DMS53 treated with DMSO at 0.1 percent for 48 hours (cell line): ENCODE measurements around the gene HAO2.
A peak's percentile ranks its signal among the peaks of the same experiment; 100 is the strongest.
"Not testable (repeated sequence)": the region's sequence is repeated elsewhere in the genome, so short reads cannot be mapped to it uniquely, and the experiment has no call there.

Source experiments
- DNase-seq: peaks from one replicate; lab custom pipeline; 2025; ENCODE audit not compliant: unreplicated experiment; lab: John Stamatoyannopoulos, UW

HAO2 gene

DNA sequence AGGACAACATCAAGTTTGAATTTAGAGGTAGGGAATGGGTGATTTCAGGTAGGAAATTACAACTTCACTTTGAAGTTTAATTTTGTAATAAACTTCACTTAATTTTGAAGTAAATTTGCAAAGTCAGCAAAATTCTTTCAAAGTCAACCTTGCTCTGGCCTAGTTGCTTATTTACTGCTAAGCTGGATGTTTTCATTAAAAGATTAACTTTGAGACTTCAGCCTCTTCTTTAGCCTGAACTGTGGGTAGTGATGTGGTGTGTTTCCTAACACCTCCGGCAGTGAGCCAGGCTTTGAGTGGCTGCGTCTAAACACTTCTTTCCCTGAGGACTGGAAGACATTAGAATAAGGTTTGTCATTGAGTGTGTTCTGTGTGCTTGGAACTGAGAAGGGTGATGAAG is at the start of gene HAO2:
TSS of gene HAO2 (plus strand) at position 232 of the 400 bp plus-strand sequence. CDS start 12,301 bp downstream, outside the sequence.
- no peak for DNase-seq

DNA sequence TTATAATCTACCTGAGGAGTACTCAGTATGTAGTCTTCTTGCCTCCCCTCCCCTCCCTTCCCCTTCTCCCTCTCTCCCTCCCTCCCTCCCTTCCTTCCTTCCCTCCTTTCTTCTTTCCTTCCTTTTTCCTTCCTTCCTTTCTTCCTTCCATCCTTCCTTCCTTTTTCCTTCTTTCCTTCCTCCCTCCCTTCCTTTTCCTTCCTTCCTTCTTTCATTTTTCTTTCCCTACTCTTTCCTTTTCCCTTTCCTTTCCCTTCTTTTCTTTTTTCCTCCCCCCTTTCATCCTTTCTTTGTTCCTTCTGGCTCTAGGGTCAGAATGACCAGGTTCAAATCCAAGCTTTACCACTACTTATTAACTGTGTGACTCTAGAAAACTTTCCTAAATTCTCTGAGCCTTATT is 48.5 kb upstream of the HAO2 start:
- DNase-seq, result no peak

DNA sequence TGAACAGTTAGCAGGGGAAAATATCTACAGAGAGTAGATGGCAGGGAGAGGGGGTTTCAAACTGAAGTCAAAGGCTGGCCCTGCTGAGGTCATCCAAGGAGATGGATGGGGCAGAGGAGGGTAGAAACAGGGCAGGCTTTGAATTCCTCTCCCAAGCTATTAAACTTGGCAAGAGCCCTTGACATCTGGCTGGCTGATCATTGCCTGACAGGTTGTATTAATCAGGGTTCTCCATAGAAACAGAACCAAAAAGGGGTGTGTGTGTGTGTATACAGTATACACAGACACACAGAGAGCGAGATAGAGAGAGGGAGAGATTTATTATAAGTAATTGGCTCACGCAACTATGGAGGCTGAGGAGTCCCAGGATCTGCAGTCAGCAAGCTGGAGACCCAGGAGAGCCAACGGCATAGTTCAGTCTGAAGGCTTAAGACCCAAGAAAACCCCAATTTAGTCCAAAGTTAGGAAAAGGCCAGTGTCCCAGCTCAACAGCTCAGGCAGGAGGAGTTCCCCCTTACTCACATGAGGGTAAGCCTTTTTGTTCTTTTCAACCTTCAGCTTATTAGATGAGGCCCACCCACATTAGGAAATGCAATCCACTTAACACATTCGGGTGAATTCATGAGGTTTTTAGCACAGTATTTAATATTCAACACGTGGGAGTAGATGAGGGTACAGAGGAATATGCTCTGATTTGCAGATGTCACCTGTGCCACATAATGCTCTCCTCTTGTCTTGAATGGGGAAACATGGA is 46.7 kb upstream of the HAO2 start:
- DNase-seq, result no peak

DNA sequence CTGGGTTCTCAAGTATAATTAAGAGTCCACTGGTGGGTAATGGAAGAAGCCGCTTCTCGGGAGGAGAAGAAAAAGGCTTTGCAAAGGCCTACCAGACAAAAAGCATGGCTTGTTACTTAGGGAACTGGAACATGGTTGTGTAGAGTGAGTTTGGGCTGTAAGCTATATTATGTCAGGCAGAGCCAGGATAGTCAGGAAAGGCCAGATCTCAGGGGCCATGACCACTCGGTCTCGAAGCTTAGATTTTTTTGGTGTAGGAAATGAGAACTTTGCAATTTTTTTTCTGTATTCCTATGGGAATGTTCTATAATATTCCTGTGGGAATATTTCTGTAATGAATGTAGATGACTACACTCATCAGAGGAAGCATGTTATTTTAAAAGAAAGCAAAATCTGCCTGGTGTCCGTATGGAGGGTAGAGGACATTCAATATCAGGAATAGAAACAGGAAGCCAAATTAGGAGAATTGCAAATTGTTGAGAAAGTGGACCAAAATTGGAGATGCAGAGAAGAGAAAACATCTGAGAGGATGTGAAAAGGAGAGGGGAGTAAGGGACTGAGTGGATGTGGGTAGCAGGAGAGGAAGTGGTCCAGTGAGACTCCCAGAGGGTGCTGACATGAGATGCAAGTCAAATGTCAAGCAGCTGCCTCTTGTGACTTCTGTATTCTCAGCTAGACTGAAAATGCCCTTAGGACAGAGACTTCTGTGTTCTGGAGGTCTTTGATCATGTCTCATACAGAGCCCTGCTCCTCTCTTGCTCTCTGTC is 45.2 kb upstream of the HAO2 start:
- no peak for DNase-seq

DNA sequence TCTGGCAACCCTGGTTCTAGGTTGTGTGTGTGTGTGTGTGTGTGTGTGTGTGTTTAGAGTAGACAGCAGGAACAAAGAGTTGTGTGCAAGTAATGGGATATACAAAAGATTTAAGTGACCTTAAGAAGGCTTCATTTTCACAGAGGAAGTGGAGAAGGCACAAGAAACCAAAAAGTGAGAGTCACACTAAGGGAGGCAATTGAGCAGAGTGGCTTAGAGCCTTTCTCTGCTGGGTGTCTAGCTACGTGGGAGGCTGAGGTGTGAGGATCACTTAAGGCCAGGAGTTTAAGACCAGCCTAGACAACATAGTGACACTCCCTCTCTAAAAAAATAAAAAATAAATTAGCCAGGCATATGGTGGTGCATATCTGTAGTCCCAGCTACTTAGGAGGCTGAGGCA is 44.4 kb upstream of the HAO2 start:
- DNase-seq, result no peak

DNA sequence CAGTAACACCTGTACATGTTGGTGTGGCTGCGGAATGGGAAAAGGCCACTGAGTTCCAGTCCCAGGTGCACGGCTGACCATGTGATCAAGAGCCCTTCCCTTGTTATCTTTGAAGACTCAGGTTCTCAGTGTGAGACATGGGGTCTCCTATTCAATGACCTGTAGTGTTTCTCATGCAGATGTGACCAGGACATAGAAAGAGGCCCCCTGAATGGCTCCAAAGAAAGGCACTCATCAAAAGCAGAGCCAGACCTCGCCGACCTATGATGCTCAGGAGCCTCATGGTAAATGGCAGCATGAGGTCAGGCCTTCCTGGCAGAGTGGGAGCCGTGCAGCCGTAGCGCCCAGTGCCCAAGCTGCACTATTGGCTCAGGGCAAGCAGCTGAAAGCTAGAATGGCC is 42.3 kb upstream of the HAO2 start:
- DNase-seq, result no peak

DNA sequence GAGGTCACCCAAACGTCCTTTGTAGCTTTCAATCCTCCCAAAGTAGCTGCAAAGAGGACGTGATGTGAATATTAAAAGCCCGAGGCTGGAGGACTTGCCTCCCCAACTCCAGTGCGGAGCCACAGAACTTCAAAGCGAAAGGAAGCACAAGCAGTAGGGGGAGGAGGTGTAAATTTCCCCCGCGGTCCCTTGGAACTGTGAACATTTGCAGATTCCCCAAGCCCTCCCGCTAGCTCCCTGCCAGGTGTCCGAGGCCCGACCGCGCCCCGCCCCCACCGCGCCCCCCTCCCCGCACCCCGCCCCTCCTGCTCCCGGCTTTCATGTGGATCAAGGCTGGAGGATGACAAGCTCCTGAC is 41.5 kb upstream of the HAO2 start:
- DNase-seq, result no peak

DNA sequence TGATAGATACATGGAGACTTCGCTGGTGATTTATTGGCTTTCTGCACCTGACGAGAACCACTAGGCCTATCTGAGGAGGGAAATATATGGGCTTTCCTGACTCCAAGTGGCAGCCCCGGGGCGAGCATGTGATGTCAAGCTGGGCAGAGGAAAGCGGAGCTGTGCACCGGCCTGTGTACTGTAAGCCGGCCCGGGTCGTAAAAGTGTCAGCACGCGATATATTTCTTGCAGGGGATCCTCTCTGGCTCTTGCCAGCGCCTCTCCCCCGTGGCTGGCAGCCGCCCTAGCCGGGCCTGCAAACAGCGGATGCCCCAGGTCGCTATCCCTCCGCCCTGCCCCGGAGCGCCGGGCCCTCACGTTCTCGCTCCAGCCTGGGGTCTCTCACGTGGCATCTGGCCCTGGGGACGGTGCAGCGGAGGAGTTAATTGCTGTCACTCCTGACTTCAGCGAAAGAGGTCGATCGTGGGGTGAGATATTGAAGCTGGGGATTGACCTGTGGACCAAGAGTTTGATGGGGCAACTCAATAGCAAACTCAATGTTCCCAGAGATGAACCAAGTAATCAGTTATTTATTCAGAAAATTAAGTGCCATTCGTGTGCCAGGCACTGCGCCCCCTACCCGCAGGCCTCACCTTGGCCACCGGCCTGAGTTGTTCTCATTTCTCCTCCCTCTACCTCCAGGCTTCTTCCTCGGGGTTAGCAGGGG is 41.0 kb upstream of the HAO2 start:
- peak; percentile 9 for DNase-seq

DNA sequence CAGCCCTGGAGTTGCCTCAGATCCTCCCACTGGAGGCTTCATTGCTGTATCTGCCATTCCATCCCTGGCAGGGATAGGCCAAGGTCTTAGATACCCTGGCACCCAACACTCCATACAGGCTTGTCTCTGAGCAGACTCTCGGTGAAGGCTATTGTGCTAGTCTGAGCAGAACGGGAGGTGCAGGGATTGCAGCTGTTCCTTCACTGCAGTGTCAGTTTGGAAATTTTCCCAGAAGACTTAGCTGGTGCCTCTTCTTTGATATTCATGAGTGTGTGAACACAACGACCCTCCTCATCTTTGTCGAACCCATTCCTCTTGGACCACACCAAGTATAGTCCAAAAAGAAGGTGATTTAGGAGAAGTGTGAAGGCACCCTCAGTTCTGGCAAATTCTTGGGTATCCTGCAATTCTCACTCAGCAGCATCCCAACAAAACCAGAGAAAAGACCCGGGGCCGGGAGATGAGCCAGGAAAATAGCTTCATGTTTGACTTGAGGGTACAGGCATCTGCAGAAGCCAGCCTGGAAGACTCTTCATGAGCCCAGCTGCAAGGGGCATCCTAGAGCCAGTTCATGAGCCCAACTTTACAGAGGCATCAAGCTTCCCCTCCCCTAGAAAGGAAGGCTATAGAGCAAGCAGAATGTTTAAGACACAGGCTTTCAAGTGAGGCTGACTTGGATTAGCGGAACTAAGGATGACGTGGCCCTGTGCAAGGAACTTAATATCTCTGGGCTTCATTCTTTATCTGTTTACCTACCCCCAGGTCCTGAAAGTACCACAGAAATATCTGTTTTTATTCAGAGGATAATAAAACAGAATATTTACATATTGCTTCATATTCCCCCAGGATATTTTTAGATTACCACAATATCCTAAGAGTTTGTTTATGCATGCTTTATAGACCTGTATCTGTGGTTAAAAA is 38.8 kb upstream of the HAO2 start:
- DNase-seq, result no peak

DNA sequence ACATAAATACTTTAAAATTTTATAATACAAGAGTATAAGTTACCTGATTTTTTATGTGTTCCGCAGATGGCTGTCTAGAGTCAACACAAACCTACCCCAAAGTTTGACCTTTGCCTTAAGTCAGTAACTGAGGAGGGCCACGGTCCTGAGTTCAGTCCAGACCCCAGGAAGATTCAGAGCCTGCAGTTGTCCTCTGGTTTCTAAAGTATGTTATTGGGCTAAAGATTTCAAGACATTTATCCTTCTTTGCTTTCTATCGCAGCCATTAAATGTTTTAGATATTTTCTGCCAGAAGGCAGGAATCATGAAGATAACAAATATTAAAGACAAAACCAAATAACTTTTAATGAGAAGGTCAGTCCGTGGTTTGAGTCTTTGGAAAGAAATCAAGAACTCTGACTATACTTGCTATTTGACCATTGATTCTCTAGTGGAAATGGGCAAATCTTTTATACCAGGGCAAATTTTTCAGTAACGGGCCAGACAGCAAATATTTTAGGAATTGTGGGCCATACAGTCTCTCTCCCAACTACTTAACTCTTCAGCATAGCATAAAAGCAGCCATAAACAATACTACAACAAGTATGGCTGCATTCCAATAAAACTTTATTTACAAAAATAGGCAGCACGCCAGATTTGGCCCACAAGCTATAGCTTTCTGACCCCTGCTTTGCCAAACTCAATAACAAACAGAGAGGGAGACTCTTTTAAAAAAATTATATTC is 38.0 kb upstream of the HAO2 start:
- no peak for DNase-seq

DNA sequence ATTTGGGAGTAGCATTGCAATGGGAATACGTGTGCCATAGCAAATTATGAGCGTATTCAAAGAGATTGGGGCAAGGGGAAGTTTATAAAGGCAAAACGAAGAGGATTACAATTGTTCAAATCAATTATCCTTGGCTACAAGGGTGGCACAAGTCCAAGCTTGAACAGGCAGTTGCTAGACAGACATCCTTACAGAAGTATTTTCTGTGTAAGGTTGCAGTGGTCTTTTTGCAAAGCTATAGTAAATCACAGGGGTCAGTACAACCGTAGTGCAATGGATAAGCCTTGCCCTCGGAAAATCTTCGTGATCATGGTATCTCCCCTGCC is 37.4 kb upstream of the HAO2 start:
- no peak for DNase-seq

DNA sequence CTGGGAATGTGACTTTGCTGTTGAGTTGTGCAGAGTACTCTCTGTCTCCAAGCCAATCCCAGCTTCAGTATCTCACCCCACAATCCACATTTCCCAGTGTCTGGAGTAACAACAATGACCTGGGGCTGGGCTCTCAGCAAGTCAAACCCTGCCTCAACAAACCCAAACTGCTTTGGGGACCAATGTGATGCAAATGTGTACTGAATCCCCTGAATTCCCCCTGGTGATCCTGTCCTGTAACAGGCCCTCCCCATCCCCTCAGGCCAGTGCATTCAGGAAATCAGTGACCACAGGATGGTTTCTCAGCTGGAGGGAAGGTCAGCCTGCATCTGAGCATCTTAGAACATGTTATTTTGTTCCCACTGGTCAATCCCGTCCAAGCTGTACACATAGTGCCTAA is 36.7 kb upstream of the HAO2 start:
- no peak for DNase-seq

DNA sequence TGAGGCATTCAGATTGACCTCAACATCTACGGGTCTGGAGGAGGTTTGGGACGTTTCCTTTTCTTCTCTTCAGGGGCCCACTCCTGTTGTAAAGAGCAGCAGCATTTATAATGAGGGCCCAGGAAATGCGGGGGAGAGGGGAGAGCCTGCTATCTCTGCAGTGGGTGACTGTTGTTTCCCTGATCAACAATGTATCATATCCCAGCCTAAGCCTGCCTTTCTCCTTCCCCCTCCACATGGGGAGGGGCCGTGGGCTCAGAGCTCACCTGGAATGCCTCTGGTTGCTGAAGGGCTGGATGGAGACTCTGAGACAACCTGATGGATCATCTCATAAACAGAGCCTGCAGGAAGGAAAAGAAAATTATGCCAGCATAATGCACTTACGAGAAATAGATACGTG is 36.0 kb upstream of the HAO2 start:
- no peak for DNase-seq

DNA sequence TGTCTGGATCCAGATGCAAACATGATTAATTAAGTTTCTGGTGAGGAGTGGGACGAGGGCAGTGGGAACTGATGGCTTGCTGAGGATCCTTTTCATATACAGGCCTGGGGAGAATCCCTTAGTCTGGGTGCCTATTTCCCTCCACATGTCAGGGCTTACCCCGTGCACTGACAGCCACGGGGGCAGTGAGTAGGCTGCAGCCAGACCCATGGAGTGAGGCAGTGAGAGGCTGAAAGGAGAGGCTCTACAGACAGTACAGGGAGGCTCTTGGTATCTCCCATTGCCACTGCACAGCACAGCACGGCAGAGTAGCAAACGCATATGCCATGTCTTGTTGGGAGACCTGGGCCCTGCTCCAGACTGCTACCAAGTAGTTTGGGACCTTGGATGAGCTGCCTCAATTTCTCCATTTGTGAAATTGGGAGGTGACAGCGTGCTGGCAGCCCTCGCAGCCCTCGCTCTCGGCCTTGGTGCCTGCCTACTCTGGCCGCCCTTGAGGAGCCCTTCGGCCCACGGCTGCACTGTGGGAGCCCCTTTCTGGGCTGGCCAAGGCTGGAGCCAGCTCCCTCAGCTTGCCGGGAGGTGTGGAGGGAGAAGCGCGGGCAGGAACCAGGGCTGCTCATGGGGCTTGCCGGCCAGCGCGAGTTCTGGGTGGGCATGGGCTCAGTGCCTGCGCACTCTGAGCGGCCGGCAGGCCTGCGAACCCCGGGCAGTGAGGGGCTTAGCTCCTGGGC is 35.3 kb upstream of the HAO2 start:
- DNase-seq, result no peak

DNA sequence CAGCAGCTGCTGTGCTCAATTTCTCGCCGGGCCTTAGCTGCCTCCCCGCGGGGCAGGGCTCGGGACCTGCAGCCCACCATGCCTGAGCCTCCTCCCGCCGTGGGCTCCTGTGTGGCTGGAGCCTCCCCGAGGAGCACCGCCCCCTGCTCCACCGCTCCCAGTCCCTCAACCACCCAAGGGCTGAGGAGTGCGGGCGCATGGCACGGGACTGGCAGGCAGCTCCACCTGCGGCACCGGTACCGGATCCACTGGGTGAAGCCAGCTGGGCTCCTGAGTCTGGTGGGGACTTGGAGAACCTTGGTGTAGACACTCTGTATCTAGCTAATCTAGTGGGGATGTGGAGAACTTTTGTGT is 34.7 kb upstream of the HAO2 start:
- not testable (repeated sequence) for DNase-seq

DNA sequence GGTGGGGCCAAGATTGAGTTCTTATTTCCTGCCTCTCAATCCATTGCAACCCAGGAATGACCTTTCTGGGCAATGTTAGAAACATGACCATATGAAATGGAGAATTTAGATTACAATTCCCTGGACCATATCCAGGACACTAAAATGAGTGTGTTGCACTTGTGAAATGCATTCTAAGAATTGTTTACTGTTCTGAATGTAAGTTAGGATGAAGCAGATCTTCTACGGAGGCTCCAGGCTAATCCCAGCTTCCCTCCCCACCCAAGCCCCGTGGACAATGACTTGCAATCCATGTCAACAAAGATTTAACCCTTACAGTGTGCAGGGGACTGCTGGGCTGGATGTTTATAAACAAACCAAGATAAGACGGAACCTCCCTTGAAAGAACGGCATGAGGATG is 31.7 kb upstream of the HAO2 start:
- no peak for DNase-seq

DNA sequence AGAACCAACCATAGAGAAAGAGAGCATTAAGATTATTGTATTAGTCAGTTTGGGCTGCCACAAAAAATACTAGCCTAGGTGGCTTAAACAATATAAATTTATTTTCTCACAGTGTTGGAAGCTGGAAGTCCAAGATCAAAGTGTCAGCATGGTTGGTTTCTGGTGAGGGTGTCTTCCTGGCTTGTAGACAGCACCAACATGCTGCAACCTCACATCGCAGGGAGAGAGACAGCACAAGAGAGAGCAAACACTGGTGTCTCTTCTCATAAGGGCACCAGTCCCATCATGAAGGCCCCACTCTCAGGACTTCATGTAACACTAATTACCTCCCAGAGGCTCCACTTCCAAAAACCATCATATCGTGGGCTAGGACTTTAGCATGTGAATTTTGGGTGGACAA is 30.6 kb upstream of the HAO2 start:
- DNase-seq, result no peak

DNA sequence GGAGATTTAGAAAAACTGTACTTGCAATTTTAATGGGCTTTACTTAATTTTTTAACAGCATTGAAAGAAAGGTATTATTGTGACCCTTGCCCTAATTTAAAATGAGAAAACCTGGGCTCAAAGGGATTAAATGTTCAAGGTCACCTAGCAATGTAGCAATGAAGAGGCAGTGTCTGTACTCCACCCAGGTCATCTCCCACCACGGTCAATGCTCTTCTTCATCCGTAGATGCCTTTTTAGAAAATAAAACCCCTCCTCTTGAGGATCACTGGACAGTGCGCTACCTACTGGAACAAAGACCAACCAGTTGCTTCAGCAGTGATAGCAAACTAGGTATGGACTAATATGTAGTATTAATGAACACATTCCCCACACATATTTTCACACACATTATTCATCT is 29.8 kb upstream of the HAO2 start:
- no peak for DNase-seq

DNA sequence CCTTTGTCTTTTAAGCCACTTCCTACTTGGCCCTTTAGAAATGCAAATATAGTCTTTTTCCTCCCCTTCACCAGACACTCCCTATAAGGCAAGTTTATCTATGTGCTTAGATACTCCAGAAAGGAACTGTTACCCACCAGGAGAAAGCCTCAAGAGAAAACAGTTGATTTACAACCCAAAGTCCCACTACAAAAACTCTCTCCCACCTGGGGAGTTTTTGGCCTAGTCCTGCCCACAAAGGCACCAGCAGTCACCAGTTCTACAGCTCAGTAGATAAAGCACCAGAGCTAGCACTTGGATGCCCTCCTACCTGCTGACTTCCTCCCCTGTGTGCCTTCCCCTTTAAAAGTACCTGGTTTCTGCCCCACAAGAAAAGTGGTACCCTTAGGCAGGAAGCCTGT is 27.7 kb upstream of the HAO2 start:
- no peak for DNase-seq

DNA sequence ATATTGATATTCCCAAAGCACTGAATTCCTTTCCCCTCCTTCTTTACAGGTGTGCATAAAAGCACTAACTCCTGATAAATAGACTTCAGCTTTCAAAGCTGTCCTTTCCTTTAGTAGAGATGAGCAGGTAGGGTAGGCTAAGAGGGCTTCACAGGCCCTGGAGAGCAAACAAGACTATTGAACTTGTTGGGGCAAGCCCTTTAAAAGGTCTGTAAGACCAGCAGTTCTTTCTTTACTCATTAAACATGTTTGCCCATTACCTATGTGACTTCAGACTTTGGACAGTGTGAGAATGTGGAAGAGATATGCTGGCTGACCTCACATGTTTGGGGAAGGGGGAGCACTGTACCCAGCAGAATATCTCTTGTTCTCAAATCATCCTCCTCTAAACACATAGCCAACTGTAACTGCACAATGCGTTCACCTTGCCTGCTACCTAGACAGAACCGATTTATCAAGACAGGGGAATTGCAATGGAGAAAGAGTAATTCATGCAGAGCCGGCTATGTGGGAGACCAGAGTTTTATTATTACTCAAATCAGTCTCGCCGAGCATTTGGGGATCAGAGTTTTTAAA is 27.1 kb upstream of the HAO2 start:
- DNase-seq, result no peak
